Measurements from ENCODE around the gene PANX1. TPM values are rescaled to one million over a fixed set of nuclear protein-coding genes. Genes with fewer than 3 reads are reported as not detected.

Gene PANX1
- polyA plus RNA-seq, 1 experiment, result 52.9 TPM

GRCh38 chr11:94131047-94131717 lies 2.5 kb downstream of the PANX1 start:
- peak overlapping the region; percentile 79 for H3K27ac ChIP-seq (ENCODE audit: low read depth, low read length)
- H3K9me3 ChIP-seq (ENCODE audit: control insufficient read depth, insufficient read depth, low read length), result no peaks in the 10 kb centered on the region; the same call in 1 of the 2 replicates
- peak overlapping the region; percentile 96 for H3K4me3 ChIP-seq (ENCODE audit: low read depth, low read length)
- ChIA-PET CTCF (interaction anchor here (0.6 to 1.8 kb wide), 5 partner anchors 52 to 422 kb away, joined by 3 to 7 read pairs (median 3); no protein-coding TSS in a partner anchor), POLR2A (interaction anchor here (0.7 to 1.3 kb wide), 4 partner anchors 23 to 70 kb away, joined by 3 to 4 read pairs (median 3); no protein-coding TSS in a partner anchor)
- TF ChIP-seq CTCF (IDR thresholded peaks at IDR 0.05; ENCODE audit: low read depth, low read length), result no peak
- no peak for DNase-seq (ENCODE audit: low read depth, low spot score)
- no peaks in the 10 kb centered on the region for H3K27me3 ChIP-seq (ENCODE audit: control insufficient read depth, insufficient read depth, low read length)

GRCh38 chr11:94131718-94132115 lies 3.1 kb downstream of the PANX1 start:
- no peak for DNase-seq (ENCODE audit: low read depth, low spot score)
- H3K27me3 ChIP-seq (ENCODE audit: control insufficient read depth, insufficient read depth, low read length), result no peaks in the 10 kb centered on the region
- no peak for TF ChIP-seq CTCF (IDR thresholded peaks at IDR 0.05; ENCODE audit: low read depth, low read length)
- ChIA-PET POLR2A (interaction anchor here (0.7 to 1.3 kb wide), 2 partner anchors 22 to 53 kb away, joined by 3 to 4 read pairs; no protein-coding TSS in a partner anchor), CTCF (interaction anchor here (0.6 to 1.8 kb wide), 5 partner anchors 52 to 421 kb away, joined by 3 to 7 read pairs (median 4); no protein-coding TSS in a partner anchor)
- no peaks in the 10 kb centered on the region; the same call in 1 of the 2 replicates for H3K9me3 ChIP-seq (ENCODE audit: control insufficient read depth, insufficient read depth, low read length)
- peak overlapping the region; percentile 96 for H3K4me3 ChIP-seq (ENCODE audit: low read depth, low read length)
- H3K27ac ChIP-seq (ENCODE audit: low read depth, low read length), result no peak overlapping the region

- no peak for TF ChIP-seq CTCF (IDR thresholded peaks at IDR 0.05; ENCODE audit: low read depth, low read length)
- peak; percentile 77 for DNase-seq (ENCODE audit: low read depth, low spot score)
- Histone ChIP-seq H3K27me3 (ENCODE audit: control insufficient read depth, insufficient read depth, low read length) (no peaks in the 10 kb centered on the region), H3K9me3 (ENCODE audit: control insufficient read depth, insufficient read depth, low read length) (no peaks in the 10 kb centered on the region; the same call in 1 of the 2 replicates), H3K4me3 (ENCODE audit: low read depth, low read length) (peak overlapping the region; percentile 96), H3K27ac (ENCODE audit: low read depth, low read length) (peak overlapping the region; percentile 52)
- ChIA-PET POLR2A (no interaction called here), CTCF (interaction anchor here (0.7 to 1.8 kb wide), 4 partner anchors 52 to 370 kb away, joined by 3 to 7 read pairs (median 5); no protein-coding TSS in a partner anchor)
Observed at GRCh38 chr11:94132152-94132558, 3.5 kb downstream of the PANX1 start.

DNA sequence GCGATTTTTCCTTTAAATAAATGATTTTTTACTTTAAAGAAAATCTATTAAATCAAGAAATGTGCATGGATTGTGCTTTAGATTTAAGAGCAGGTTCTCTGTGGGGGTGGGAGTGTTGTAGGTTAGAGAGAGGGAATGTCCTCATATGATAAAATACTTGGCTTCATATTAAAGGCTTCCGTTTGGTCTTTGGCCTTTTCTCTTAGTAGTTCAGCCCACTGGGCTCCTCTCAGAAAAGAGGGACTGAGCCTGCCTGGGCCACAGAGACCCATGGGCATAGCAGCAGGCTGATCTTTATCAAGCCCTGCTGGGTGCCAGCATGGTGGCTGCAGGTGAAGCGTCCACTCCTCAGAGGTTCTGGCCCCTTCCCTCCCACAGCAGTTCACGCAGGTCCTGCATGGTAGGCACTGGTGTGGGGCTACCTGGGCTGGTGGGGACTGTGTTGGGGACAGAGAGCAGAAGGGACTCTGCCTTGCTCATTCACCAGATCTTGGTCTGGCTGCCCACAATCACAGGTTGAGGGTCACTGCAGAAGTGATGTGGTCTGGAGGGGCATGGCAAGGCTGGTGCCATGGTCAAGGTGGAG lies 4.3 kb downstream of the PANX1 start:
- no peak for DNase-seq (ENCODE audit: low read depth, low spot score)
- no peak overlapping the region for H3K27ac ChIP-seq (ENCODE audit: low read depth, low read length)
- POLR2A ChIA-PET, result no interaction called here

More for the DNA sequence above, 4.3 kb downstream of the PANX1 start:
- TF ChIP-seq CTCF (IDR thresholded peaks at IDR 0.05; ENCODE audit: low read depth, low read length), result no peak
- Histone ChIP-seq H3K27me3 (ENCODE audit: control insufficient read depth, insufficient read depth, low read length) (no peaks in the 10 kb centered on the region), H3K4me3 (ENCODE audit: low read depth, low read length) (peak overlapping the region; percentile 10; the same call in 1 of the 2 replicates), H3K9me3 (ENCODE audit: control insufficient read depth, insufficient read depth, low read length) (no peaks in the 10 kb centered on the region; the same call in 1 of the 2 replicates)
- CTCF ChIA-PET, result interaction anchor here (1.8 kb wide), 1 partner anchor 211 kb away, joined by 7 read pairs; no protein-coding TSS in a partner anchor

All from AG04450 (cell line).